ENCODE measurements around the gene ARVCF. TPM values are rescaled to one million over a fixed set of nuclear protein-coding genes. Genes with fewer than 3 reads are reported as not detected.
A peak's percentile ranks its signal among the peaks of the same experiment; 100 is the strongest.

ARVCF gene
- total and polyA plus RNA-seq, 9 of the 15 experiments (the other 6 are each of a cell fraction or from before 2014, with no cell fraction given), result 0.03 to 97.4 (median 15.6) TPM

- TF ChIP-seq WHSC1 (IDR thresholded peaks at IDR 0.05; ENCODE audit: low read length), result no peak
- TF ChIP-seq TBL1XR1 (IDR thresholded peaks at IDR 0.05; ENCODE audit: low read length in 2 of 2), result peak in 1 of 2 experiments; percentile 23; a peak in 1 of 4 replicates
- peak; percentile 38; the same call in 1 of the 2 replicates for TF ChIP-seq HDAC2 (IDR thresholded peaks at IDR 0.05)
- TF ChIP-seq RAD21 (CRISPR knock-in tag; conservative IDR thresholded peaks at IDR 0.05 in 1 of 2, IDR thresholded peaks at IDR 0.05 in 1 of 2), result peak in 1 of 2 experiments; percentile 71; a peak in 3 of 4 replicates
- peak; percentile 67 for TF ChIP-seq ZNF316 (IDR thresholded peaks at IDR 0.05)
- TF ChIP-seq, protein P1, sequence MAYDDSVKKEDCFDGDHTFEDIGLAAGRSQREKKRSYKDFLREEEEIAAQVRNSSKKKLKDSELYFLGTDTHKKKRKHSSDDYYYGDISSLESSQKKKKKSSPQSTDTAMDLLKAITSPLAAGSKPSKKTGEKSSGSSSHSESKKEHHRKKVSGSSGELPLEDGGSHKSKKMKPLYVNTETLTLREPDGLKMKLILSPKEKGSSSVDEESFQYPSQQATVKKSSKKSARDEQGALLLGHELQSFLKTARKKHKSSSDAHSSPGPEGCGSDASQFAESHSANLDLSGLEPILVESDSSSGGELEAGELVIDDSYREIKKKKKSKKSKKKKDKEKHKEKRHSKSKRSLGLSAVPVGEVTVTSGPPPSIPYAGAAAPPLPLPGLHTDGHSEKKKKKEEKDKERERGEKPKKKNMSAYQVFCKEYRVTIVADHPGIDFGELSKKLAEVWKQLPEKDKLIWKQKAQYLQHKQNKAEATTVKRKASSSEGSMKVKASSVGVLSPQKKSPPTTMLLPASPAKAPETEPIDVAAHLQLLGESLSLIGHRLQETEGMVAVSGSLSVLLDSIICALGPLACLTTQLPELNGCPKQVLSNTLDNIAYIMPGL (CRISPR knock-in tag; IDR thresholded peaks at IDR 0.05), result no peak
- TF ChIP-seq ZFP1 (CRISPR knock-in tag; IDR thresholded peaks at IDR 0.05), result no peak
- TF ChIP-seq ATF7 (IDR thresholded peaks at IDR 0.05), result peak; percentile 92
- TF ChIP-seq, protein P2, sequence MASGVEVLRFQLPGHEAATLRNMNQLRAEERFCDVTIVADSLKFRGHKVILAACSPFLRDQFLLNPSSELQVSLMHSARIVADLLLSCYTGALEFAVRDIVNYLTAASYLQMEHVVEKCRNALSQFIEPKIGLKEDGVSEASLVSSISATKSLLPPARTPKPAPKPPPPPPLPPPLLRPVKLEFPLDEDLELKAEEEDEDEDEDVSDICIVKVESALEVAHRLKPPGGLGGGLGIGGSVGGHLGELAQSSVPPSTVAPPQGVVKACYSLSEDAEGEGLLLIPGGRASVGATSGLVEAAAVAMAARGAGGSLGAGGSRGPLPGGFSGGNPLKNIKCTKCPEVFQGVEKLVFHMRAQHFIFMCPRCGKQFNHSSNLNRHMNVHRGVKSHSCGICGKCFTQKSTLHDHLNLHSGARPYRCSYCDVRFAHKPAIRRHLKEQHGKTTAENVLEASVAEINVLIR (CRISPR knock-in tag; IDR thresholded peaks at IDR 0.05), result no peak
- peak; percentile 45; the same call in 1 of the 2 replicates for TF ChIP-seq MTA3 (IDR thresholded peaks at IDR 0.05; ENCODE audit: borderline replicate concordance)
- TF ChIP-seq, protein P3, sequence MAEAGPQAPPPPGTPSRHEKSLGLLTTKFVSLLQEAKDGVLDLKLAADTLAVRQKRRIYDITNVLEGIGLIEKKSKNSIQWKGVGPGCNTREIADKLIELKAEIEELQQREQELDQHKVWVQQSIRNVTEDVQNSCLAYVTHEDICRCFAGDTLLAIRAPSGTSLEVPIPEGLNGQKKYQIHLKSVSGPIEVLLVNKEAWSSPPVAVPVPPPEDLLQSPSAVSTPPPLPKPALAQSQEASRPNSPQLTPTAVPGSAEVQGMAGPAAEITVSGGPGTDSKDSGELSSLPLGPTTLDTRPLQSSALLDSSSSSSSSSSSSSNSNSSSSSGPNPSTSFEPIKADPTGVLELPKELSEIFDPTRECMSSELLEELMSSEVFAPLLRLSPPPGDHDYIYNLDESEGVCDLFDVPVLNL (CRISPR knock-in tag; IDR thresholded peaks at IDR 0.05; ENCODE audit: low read depth), result no peak
- TF ChIP-seq HDGF (IDR thresholded peaks at IDR 0.05), result no peak
- TF ChIP-seq, protein P4, sequence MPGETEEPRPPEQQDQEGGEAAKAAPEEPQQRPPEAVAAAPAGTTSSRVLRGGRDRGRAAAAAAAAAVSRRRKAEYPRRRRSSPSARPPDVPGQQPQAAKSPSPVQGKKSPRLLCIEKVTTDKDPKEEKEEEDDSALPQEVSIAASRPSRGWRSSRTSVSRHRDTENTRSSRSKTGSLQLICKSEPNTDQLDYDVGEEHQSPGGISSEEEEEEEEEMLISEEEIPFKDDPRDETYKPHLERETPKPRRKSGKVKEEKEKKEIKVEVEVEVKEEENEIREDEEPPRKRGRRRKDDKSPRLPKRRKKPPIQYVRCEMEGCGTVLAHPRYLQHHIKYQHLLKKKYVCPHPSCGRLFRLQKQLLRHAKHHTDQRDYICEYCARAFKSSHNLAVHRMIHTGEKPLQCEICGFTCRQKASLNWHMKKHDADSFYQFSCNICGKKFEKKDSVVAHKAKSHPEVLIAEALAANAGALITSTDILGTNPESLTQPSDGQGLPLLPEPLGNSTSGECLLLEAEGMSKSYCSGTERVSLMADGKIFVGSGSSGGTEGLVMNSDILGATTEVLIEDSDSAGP (CRISPR knock-in tag; IDR thresholded peaks at IDR 0.05), result no peak
- peak; percentile 26; the same call in 1 of the 2 replicates for TF ChIP-seq JUN (IDR thresholded peaks at IDR 0.05; ENCODE audit: borderline replicate concordance, low read depth, low read length)
- TF ChIP-seq JUN (CRISPR knock-in tag; IDR thresholded peaks at IDR 0.05; ENCODE audit: borderline replicate concordance), result no peak
- TF ChIP-seq ZFP30 (CRISPR knock-in tag; IDR thresholded peaks at IDR 0.05; ENCODE audit: borderline replicate concordance), result no peak
- TF ChIP-seq MBD2 (IDR thresholded peaks at IDR 0.05; ENCODE audit: borderline replicate concordance, low read depth), result no peak
- TF ChIP-seq ZNF717 (CRISPR knock-in tag; IDR thresholded peaks at IDR 0.05), result no peak
- peak in 1 of 2 experiments; percentile 64; a peak in 2 of 4 replicates for TF ChIP-seq RCOR1 (IDR thresholded peaks at IDR 0.05; ENCODE audit: borderline replicate concordance in 1 of 2, low read depth in 2 of 2, low read length in 2 of 2)
- peak; percentile 72 for TF ChIP-seq ZNF384 (IDR thresholded peaks at IDR 0.05; ENCODE audit: low read depth, low read length)
These were observed 50.6 kb downstream of the ARVCF start (continued) for GRCh38 chr22:19965771-19966709.

All from K562 (cell line).